Measurements from ENCODE around the gene TAB3.

Gene TAB3

GRCh38 chrX:30883138-30883537, 5.9 kb downstream of the TAB3 start:
- FAIRE-seq: no peak

- FAIRE-seq: no peak
Observed at GRCh38 chrX:30881797-30882196, 7.3 kb downstream of the TAB3 start.

GRCh38 chrX:30881390-30881789, 7.7 kb downstream of the TAB3 start:
- FAIRE-seq: no peak

GRCh38 chrX:30880058-30880457, 9.0 kb downstream of the TAB3 start:
- no peak for FAIRE-seq

- no peak for FAIRE-seq
Observed at GRCh38 chrX:30876367-30876766, 12.7 kb downstream of the TAB3 start.

- no peak for FAIRE-seq
Observed at GRCh38 chrX:30875957-30876356, 13.1 kb downstream of the TAB3 start.

GRCh38 chrX:30874851-30875250, 14.2 kb downstream of the TAB3 start:
- FAIRE-seq: no peak

- no peak for FAIRE-seq
Observed at GRCh38 chrX:30870572-30870971, 18.5 kb downstream of the TAB3 start.

- FAIRE-seq: no peak
Observed at GRCh38 chrX:30865612-30866011, 23.4 kb downstream of the TAB3 start.

GRCh38 chrX:30865015-30865414, 24.0 kb downstream of the TAB3 start:
- FAIRE-seq: no peak

GRCh38 chrX:30864383-30864785, 24.7 kb downstream of the TAB3 start:
- no peak for FAIRE-seq

- no peak for FAIRE-seq
Observed at GRCh38 chrX:30863974-30864373, 25.1 kb downstream of the TAB3 start.

- no peak for FAIRE-seq
Observed at GRCh38 chrX:30858098-30858497, 31.0 kb downstream of the TAB3 start.

- FAIRE-seq: no peak
Observed at GRCh38 chrX:30851449-30851848, 37.6 kb downstream of the TAB3 start.

GRCh38 chrX:30835373-30835772, 53.7 kb downstream of the TAB3 start:
- FAIRE-seq: no peak

GRCh38 chrX:30833896-30834295, 55.2 kb downstream of the TAB3 start:
- FAIRE-seq: no peak

GRCh38 chrX:30831082-30831481, 58.0 kb downstream of the TAB3 start:
- no peak for FAIRE-seq

- FAIRE-seq: no peak
Observed at GRCh38 chrX:30830326-30830943, 58.6 kb downstream of the TAB3 start.

GRCh38 chrX:30824275-30824674, 64.8 kb downstream of the TAB3 start:
- FAIRE-seq: no peak

GRCh38 chrX:30822764-30823163, 66.3 kb downstream of the TAB3 start:
- no peak for FAIRE-seq

GRCh38 chrX:30822068-30822681, 66.9 kb downstream of the TAB3 start:
- FAIRE-seq: no peak

GRCh38 chrX:30821116-30821515, 67.9 kb downstream of the TAB3 start:
- no peak for FAIRE-seq

- FAIRE-seq: no peak
Observed at GRCh38 chrX:30819080-30819479, 70.0 kb downstream of the TAB3 start.

GRCh38 chrX:30816079-30816478, 73.0 kb downstream of the TAB3 start:
- FAIRE-seq: no peak

GRCh38 chrX:30814978-30815377, 74.1 kb downstream of the TAB3 start:
- FAIRE-seq: no peak
